Activated gamma-delta T cell treated with Interleukin-2 at 50 U/mL for 16 hours (primary cell): ENCODE data around the gene IQSEC3.
A peak's percentile ranks its signal among the peaks of the same experiment; 100 is the strongest.

Experiments used
- DNase-seq: peaks from one replicate; pipeline ENCODE4 v3.0.0-alpha.2; 2020

Gene IQSEC3

DNA sequence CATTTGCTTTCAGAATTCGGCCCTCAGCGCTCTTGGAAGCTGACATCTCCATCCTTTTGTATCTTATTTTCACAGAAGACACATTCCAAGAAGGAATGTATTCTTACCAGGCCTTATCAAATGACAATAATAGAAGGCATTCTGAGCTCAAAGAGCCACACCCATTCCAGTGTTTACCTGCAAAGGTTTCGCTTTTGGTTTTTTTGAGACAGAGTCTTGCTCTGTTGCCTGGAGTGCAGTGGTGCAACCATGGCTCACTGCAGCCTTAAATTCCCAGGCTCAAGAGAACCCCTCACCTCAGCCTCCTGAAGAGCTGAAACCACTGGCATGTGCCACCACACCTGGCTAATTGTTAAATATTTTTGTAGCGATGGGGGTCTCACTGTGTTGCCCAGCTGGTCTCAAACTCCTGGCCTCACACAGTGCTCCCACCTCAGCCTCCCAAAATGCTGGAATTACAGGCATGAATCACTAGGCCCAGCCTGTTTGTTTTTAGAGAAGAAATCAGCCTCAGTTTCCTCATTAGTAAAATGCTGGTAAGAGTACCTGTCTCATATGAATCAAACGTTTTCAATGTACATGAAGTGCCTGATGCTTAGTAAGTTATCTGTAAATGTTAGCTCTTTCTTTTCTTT, 78.2 kb downstream of the IQSEC3 start:
- no peak for DNase-seq

DNA sequence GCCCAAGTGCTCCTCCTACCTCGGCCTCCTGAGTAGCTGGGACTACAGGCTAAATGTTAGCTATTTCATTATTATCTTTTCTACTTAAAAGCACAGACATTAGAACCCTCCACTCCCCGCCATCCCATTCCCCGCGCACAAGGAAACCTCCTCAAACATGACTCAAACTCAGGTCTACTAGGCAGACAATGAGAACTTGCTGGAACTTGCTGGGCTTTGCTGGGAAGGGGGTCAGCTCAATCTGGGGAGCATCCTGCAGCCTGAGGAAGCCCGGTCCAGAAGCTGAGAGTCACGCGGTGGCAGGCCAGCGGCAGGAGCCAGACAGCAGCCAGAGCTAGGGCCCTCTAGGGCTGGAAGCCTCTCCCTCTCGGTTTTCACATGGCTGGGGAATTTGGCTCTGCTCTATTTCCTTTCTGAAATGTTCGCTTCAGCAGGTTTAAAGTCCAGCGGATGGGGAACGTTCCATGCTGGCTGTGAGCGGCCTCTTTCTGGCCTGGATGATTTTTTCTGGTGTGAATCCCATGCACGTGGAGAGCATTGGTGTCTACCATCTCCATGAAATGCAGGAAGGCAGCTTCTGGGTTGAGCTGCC, 78.9 kb downstream of the IQSEC3 start:
- no peak for DNase-seq

DNA sequence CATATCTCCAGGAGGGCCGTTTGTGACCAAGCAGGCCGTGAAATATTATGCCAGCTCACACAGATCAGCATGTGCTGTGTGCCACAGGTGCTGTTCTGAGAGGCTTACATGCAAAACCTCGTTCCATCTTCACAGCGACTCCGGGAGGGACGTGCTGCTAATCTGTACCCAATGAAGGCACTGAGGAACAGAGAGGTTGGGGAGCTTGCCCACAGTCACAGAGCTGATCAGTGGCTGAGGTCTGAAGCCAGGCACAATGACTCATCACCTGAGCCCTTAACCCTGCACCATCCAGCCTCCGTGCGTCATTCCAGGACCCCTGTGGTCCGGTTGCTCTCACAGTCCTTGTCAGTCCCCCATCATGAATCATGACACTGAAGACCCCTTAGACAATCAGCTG, 80.7 kb downstream of the IQSEC3 start:
- no peak for DNase-seq

DNA sequence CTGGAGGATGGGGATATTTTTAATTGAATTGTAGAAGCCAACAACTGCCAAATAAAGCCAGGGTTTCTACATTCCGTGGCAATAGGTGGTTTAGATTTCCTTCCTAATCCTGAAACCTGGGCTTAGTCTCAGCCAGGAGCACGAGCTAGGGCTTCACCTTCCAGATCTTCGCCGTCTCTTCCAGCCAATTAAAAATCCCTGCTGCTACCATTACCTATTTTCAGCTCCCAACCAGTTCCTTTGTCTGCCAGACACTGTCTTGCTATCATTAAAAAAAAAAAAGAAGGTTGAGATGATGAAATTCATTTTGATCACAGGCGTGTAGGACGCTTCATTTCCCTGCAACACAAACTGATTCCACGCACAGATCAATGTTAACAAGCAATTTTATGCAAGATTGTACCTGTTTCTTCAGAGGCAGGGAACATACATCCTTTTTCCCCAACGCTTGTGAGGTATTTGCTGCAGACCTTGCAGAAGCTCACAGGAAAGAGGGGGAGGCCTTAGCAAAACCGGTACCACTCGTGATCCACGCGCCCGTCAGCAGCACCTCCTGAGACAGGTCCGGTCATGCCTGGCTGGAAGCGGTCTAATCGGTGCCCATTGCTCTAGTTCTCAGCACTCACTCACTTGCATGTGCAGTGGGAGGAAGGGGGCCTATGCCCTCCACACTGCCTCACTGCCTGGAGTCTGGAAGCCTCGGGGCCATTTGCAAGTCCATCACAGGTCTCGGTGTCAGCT, 82.3 kb downstream of the IQSEC3 start:
- no peak for DNase-seq

DNA sequence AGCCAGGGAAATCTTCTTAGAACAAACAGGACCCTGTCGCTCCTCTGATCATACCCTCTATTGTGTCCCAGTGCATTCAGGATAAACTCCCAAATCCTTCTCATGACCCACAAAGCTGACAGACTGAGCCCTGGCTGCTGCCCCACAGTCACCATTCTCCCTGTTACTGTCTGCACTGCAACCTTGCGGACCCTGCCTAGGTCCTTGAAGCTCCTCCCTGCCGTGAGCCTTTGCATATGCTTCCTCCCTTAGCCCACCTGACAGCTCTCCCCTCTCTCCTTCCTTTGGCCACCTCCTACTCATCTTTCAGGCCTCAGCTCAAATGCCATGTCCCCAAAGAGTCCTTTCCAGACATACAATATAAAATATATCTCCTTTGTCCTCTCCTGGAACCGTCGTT, 85.0 kb downstream of the IQSEC3 start:
- no peak for DNase-seq

DNA sequence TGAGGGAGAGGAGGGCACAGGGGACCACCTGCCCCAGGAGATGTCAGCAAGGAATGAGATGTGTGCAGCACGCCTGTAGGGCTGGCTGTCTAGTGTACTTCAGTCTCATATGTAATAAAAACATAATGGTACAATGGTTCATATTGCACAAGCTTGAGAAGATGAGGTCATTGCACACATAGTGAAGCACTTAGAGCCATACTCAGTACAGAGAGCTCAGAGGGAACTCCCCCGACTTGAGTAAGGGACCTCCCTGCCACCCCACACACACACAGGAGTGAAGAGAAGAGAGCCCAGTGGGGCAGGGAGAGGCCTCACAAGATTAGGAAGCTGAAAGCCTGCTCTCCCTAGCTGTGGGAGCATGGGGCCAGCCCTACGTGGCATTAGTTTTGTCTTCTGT, 85.9 kb downstream of the IQSEC3 start:
- no peak for DNase-seq

DNA sequence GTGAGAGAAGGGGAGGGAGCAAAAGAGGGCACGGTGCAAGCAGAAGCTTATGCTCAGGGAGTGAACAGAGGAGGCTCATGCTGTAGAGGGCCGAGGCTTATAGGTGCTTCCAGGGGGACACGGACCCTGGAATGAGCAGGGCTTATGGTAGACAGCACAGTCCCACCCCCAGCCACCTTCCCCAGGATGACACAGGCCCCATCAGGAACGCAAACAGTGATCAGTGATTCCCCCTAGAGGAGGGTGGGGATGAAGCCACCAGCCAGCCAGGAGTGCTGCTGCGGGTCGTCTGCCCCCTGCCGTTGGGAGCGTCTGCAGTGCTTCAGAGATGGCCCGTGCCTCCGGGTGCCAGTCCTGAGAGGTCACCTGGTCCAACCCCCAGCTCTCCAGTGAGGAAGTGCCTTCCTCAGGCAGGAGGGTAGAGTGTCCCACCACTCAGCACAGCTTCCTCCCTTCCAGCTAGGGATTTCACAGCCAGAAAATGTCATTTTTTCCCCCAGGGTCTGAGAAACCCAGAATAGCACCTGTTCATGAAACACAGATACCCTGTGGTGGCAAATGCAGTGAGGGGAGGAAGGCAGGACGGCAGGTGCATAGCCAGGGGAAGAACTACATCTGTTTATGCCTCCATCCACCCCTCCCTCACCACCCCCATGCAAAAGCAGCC, 86.6 kb downstream of the IQSEC3 start:
- DNase-seq: peak; percentile 32

DNA sequence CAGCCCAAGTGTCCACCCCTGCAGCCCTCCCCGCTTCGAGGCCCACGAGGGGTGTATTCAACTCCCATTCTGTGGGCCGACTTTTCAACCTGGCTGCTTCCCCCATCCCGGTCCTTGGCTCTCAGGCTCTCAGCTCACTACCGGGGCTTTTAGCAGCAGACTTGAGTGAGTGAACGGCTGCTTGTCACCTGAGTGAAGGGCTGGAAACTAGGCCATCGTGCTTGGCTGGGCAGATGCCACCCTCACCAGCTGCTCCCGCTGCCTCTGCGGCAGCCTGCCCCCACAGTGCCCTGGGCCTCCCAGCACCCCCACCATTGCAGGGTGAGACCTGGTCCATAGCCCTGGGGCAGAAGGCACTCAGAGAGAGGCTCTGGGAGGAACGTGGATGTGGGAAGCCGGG, 87.5 kb downstream of the IQSEC3 start:
- no peak for DNase-seq

DNA sequence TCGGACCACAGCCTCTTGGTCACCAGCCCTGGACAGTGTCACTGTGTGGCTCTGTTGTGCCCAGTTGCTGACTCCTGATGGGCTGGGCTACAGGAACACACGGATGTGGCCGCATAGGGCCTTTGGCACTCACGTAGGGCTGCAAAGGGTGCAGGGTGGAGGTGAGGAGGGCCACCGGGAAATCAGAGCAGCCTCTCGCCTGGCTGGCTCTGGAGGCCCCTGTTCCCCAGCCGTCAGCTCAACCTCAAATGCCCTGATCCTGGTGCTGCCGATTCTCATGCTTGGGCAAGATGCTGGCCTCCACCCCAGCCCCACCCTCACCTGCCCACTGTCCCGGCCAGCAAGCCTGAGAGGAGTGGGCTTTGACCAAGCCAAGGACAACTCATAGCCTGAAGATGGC, 88.4 kb downstream of the IQSEC3 start:
- no peak for DNase-seq

DNA sequence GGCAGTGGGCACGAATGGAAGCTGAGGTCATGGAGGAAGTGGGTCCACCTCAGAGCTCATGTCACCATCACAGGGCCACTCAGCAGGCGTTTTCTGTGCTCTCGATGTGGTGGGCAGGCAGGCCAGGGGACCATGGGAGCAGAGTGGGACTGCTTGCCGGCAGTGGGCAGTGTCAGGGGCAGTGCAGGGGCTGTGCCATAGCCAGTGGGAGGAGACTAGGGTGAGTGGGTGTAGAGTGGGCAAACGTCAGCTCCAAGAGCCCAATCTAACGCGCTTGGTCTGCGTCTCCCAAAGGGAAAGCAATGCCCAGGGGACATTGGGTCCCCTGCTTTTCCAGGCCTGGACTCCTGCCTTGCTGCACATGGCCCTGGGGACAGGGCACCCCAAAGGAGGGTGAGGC, 89.1 kb downstream of the IQSEC3 start:
- no peak for DNase-seq

DNA sequence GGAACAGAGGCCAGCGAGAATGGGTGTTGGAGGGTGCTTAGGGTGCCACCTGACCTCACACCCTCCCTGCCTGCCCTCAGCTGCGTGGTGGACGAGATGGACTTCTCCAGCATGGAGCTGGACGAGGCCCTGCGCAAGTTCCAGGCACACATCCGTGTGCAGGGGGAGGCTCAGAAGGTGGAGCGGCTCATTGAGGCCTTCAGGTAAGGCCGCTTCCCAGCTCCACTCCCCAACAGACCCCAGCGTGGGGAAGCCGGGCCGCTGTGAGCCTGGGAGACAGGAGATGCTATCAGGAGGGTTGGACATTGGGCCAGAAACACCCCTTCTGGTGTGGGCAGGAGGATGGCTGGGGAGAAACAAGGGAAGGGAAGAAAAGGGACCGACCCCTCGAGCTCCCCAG, 90.4 kb downstream of the IQSEC3 start:
- DNase-seq: no peak

DNA sequence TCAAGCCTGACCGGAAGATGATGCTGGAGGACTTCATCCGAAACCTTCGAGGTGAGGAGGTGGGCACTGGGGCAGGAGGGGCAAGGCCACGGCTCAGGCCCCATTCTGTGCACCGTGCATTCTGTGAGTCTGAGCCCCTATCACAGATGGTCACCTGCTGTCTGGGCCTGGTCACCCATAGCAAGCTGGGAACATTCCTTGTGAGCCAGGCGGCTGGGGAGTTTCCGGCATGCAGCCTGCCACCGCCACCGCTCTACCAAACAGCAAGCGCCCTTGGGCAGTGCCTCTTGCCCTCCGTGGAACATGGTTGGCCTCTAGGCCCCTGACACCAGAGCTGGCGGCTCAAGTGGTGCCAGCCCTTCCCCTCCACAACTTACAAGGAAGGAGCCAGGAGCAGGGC, 91.1 kb downstream of the IQSEC3 start:
- DNase-seq: no peak

DNA sequence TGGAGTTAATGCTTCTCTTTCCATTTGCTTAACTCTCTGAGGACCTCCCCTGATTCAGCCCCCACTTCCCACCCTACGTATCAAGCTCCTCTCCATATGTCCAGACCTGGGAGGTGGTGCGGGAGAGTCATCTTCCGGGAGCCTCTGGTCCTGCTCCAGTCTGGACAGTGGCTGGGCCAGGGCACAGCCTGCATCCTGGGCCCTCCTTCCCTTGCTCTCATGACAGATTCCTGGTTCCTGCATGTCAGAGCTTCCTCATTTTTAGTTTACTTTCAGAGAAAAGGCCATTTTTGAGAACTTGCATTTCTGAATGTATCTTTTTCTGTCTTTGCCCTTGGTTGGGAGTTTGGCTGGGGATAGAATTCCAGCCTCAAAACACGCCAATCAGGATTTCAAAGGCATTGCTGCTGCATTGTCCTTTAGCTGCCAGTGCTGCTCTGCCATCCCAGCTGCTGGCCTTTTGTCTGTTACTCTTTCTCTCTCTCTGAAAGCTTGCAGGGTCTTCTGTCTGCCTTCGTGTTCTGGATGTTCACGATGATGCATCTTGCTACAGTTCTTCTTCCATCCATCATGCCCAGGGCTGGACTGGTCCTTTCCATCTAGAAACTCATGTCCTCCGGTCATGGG, 92.7 kb downstream of the IQSEC3 start:
- no peak for DNase-seq

DNA sequence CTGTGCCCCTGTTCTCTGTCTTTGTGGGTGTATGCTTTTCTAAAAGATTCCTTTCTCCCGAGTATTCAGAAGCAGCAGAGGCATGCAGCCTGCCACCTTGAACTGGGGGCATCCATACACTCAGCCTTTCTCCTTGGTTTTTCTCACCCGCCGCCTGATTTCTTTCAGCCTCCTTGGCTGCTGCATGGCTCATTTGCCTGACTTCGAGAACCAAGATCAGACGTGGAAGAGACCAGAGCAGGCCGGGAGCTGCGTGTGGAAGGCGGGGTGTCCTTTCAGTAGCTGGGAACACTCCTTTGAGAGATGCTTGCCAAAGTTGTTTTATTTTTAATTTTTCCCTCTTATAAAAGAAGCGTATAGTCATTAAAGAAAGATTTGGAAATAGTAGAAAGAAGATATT, 94.3 kb downstream of the IQSEC3 start:
- DNase-seq: no peak

DNA sequence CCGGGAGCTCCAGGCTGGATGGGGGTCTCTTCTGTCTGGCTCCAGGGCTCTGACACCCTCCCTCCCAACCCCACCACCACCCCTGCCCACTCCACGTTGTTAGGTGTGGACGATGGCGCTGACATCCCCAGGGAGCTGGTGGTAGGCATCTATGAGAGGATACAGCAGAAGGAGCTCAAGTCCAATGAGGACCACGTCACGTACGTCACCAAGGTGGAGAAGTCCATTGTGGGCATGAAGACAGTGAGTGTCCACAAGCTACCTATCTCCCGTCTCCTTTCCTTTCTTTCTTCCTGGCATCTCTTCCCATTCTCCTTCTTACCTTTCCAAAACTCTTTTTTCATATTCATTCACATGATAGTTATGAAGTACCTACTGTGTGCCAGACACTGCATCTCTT, 95.3 kb downstream of the IQSEC3 start:
- DNase-seq: no peak

DNA sequence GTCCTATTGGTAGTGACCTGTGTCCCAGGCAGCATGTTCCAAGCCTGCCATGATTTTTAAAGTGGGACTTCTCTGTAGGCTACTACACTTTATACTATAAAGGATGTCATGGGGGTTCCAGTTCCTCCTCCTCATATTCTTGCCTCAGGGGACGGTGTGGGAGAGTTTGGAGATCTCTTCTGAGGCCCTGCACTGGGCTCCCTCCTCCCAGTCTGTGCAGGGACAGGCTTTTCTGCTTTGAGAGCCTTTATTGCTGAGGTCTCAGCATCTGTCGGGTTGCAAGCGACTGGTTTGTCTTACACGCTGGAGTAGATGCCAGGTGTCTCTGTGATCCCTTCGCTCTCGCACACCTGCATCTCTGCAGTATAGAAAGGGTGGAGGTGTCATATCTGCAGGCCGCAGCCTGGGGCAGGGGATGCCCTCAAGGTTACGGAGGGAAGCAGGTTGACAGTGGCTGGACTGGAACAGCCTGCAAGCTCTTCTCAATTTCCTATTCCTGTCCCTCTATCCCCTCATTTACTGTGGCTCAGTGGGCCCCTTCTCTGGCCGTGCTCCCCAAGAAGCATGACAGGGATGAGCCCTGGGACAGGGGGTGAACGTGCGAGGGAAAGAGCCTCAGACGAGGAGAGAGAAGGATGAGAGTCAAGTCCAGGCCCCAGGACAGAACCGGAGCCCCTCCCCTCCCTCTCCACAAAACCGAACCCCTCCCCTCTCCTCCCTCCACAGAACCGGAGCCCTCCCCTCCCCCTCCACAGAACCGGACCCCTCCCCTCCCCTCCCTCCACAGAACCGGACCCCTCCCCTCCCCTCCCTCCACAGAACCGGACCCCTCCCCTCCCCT, 96.1 kb downstream of the IQSEC3 start:
- no peak for DNase-seq

DNA sequence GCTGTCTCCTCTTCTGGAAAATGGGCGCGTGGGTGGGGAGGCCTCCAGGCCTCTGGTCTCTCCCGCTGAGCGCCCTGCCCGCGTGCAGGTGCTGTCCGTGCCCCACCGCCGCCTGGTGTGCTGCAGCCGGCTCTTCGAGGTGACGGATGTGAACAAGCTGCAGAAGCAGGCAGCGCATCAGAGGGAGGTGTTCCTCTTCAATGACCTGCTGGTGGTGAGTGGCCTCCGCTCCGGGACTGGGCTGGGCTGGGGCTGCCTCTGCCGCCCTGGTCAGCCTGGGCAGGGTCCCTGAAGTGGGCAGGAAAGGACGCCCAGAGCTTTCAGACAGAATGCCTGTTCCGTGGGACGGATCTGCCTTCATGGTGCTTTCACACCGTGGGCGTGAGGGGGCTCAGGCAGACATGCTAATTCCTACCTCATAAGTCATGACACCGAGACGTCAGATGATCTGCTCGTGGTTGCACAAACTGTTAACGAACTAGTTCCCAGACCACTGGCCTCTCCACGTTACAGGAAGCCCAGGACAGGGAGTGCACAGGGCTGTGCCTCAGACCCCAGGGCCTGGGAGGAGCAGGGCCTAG, 96.9 kb downstream of the IQSEC3 start:
- no peak for DNase-seq

DNA sequence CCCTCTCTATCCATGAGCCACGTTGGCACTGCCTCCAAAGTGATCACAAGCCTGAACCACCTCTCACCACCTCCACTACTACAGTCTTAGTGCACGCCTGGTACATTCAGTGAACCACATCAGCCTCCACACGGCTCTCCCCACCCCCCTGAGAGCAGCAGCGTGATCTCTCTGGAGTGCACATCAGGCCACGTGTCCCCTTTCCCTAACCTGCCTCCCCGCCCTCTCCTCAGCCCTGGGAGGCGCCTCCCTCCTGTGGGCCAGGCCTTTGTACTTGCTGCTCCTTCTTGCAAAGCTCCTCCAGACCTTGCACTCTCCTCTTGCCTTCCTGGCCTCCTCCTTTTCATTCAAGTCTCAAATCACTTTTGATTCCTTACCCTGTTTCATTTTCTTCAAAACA, 97.6 kb downstream of the IQSEC3 start:
- DNase-seq: no peak

DNA sequence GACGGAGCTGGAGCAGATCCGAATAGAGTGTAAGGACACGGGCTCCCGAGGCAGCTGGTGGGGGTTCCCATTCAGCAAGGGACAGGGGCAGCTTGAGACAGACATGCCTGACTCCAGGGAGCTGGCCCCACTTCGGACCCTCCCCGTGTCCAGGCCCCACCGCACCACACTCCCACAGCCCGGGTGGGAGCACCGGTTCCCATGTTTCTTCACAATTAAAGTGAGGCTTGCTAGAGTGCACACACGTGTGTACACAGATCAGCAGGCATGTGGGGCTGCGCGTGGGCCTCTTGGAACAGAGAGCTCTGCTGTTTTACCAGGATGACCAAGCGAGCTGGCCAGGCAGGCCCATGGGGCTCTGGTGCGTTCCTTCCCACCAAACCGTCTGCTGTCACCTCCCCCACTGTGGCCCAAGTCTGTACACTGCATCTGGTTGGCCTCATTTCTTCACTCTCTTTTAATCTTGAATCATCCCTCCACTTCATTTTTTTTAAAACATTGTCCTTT, 99.3 kb downstream of the IQSEC3 start:
- DNase-seq: no peak

DNA sequence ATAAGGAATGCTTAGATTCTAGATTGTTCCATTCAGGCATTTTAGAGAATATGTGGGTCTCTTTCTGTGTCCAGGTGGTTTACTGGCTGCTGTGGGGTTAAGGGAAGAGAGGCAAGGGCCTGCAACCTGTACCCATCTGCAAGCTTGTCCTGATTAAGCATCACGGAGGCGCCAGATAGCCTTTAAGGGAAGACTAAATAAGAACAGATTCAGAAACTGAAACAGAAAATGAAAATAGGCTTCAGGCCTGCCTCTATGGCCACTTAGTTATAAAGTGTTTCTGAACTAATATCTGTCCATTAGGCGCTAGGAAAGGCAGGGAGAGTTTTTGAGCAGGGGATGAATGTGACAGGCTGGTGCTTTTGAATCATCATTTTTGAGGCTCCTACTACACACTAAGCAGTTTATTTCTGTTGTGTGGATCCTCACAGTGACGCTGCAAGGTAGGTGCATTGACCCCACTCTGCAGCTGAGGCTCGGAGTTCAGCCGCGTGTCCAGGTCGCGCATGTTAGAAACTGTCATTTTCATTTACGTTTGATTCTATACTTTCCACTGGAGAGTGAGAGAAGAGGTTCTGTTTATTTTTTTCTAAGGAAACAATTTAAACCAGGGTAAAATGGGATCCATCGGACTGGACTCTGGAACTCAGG, 100.0 kb downstream of the IQSEC3 start:
- DNase-seq: no peak

DNA sequence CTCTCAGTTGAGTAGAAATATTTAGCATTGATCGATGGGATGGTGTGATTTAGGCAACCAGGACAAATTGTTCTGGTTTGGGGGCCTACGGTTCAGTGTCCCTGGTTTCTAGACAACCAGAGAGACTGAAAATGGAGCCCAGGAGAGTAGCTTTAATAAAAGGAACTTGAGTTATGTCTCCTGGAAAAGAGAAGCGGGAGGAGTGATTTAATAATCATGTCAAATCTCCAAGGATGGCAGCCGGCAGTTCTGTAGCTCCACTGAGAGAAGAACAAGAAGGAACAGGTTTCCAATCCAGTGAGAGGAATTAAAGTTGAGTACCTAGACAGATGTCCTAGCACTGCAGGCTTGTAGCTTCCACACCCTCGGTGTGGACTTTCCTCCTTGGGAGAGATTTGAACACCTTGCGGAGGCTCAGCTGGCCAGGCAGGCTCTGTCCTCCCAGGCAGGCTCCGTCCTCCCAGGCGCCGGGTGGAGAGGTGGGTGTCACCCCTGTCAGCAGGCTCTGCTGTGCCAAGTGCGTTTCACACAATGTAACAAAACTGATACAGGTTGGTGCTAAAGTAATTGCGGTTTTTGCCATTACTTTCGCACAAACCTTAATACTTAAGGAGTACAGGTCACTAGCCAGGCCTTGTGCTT, 101.5 kb downstream of the IQSEC3 start:
- DNase-seq: no peak
